K562 (cell line): ENCODE measurements around the gene STAT4.

Experiments used
- CTCF ChIP-seq, 3 experiments: IDR thresholded peaks in 2 of 3; conservative IDR thresholded peaks in 1 of 3; 2 replicates each; pipeline ENCODE4 v1.5.1; 2011 to 2012; ENCODE audit warnings: low read length in 3 of 3, mild to moderate bottlenecking in 3 of 3, control low read depth in 2 of 3, improper control_type of control experiment in 1 of 3, inconsistent platforms in 1 of 3, low read depth in 1 of 3, mixed read lengths in 1 of 3, moderate library complexity in 1 of 3; ENCODE audit not compliant: insufficient read depth in 2 of 3
- DLX4 ChIP-seq: fragments of 250-450 bp; sonication (Bioruptor Pico); IDR thresholded peaks from 2 replicates; pipeline ENCODE4 v1.6.1; 2021; ENCODE audit warnings: mild to moderate bottlenecking
- GABPA ChIP-seq: fragments of 200-800 bp; sonication (Bioruptor generic); conservative IDR thresholded peaks from 2 replicates; pipeline ENCODE4 v1.6.1; 2016; ENCODE audit warnings: low read depth, missing genetic modification characterization, missing compliant biosample characterization
- MAFK ChIP-seq: IDR thresholded peaks from 2 replicates; pipeline ENCODE4 v1.6.1; 2011; ENCODE audit warnings: low read length, improper control_type of control experiment
- NBN ChIP-seq: fragments of 450-650 bp; IDR thresholded peaks from 2 replicates; pipeline ENCODE4 v1.6.1; 2016; ENCODE audit warnings: low read depth, mild to moderate bottlenecking
- PPARD ChIP-seq: fragments of 250-450 bp; sonication (Bioruptor Pico); IDR thresholded peaks from 2 replicates; pipeline ENCODE4 v1.8.0; 2022; ENCODE audit warnings: inconsistent platforms, mild to moderate bottlenecking, moderate library complexity
- ZNF253 ChIP-seq: fragments of 250-450 bp; sonication (Bioruptor Pico); conservative IDR thresholded peaks from 2 replicates; pipeline ENCODE4 v1.6.1; 2021; ENCODE audit warnings: mild to moderate bottlenecking
- TF ChIP-seq, protein P1 (sequence below): IDR thresholded peaks from 3 replicates; pipeline ENCODE4 v1.6.1; 2011; ENCODE audit warnings: borderline replicate concordance, mild to moderate bottlenecking, moderate library complexity; ENCODE audit not compliant: insufficient read length; ENCODE audit errors: extremely low read depth
- TF ChIP-seq, protein P2 (sequence below): sonication (generic); formaldehyde crosslinking; IDR thresholded peaks from 2 replicates; pipeline ENCODE4 v1.4.0; 2020; ENCODE audit warnings: mild to moderate bottlenecking, missing genetic modification reagents

GRCh38 chr2:191006997-191007783 lies 143.6 kb downstream of the STAT4 start:
- TF ChIP-seq CTCF (IDR thresholded peaks at IDR 0.05 in 2 of 3, conservative IDR thresholded peaks at IDR 0.05 in 1 of 3; ENCODE audit: insufficient read depth in 2 of 3, low read depth in 1 of 3, low read length in 3 of 3) (no peak), GABPA (tag) (no peak), MAFK (no peak), PPARD (CRISPR knock-in tag) (no peak), ZNF253 (CRISPR knock-in tag) (no peak), NBN (no peak), DLX4 (CRISPR knock-in tag) (no peak)
- TF ChIP-seq, protein P1, sequence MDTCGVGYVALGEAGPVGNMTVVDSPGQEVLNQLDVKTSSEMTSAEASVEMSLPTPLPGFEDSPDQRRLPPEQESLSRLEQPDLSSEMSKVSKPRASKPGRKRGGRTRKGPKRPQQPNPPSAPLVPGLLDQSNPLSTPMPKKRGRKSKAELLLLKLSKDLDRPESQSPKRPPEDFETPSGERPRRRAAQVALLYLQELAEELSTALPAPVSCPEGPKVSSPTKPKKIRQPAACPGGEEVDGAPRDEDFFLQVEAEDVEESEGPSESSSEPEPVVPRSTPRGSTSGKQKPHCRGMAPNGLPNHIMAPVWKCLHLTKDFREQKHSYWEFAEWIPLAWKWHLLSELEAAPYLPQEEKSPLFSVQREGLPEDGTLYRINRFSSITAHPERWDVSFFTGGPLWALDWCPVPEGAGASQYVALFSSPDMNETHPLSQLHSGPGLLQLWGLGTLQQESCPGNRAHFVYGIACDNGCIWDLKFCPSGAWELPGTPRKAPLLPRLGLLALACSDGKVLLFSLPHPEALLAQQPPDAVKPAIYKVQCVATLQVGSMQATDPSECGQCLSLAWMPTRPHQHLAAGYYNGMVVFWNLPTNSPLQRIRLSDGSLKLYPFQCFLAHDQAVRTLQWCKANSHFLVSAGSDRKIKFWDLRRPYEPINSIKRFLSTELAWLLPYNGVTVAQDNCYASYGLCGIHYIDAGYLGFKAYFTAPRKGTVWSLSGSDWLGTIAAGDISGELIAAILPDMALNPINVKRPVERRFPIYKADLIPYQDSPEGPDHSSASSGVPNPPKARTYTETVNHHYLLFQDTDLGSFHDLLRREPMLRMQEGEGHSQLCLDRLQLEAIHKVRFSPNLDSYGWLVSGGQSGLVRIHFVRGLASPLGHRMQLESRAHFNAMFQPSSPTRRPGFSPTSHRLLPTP = no peak
- TF ChIP-seq, protein P2, sequence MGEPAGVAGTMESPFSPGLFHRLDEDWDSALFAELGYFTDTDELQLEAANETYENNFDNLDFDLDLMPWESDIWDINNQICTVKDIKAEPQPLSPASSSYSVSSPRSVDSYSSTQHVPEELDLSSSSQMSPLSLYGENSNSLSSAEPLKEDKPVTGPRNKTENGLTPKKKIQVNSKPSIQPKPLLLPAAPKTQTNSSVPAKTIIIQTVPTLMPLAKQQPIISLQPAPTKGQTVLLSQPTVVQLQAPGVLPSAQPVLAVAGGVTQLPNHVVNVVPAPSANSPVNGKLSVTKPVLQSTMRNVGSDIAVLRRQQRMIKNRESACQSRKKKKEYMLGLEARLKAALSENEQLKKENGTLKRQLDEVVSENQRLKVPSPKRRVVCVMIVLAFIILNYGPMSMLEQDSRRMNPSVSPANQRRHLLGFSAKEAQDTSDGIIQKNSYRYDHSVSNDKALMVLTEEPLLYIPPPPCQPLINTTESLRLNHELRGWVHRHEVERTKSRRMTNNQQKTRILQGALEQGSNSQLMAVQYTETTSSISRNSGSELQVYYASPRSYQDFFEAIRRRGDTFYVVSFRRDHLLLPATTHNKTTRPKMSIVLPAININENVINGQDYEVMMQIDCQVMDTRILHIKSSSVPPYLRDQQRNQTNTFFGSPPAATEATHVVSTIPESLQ = no peak
